HCT116 (cell line): ENCODE data around the gene PDLIM4. TPM values are rescaled to one million over a fixed set of nuclear protein-coding genes. Genes with fewer than 3 reads are reported as not detected.

Experiments
- ATAC-seq: fragments of 200-7000 bp; cut with Tn5 transposase; 2 replicates; pipeline ENCODE4 v1.9.1; 2020; ENCODE audit warnings: mild to moderate bottlenecking, moderate library complexity
- BruUV-seq: library from RNA; stranded (reverse); fragments of 400-500 nt; replicated peaks from 2 replicates; lab custom pipeline; 2021; lab: Mats Ljungman, UMichigan
- CTCF ChIA-PET: fragments of 300-600 bp; sonication (Branson Sonifier 250); formaldehyde crosslinking; loops from one replicate; lab custom pipeline; 2021; ENCODE audit warnings: antibody characterized with exemption; lab: Charles Lee
- POLR2A ChIA-PET: fragments of 300-600, 350-600 bp; sonication (Branson Sonifier 250); formaldehyde crosslinking; loops from one replicate; lab custom pipeline; 2021; ENCODE audit warnings: antibody characterized with exemption; lab: Charles Lee
- RAD21 ChIA-PET, 2 experiments: fragments of 300-600 bp; sonication (Branson Sonifier 250); formaldehyde crosslinking; loops; one replicate each; lab custom pipeline; 2023; ENCODE audit warnings: low total read pairs in 2 of 2; ENCODE audit not compliant: uncharacterized antibody in 2 of 2, unreplicated experiment in 2 of 2, low non-redundant PET in 1 of 2; lab: Charles Lee
- DNase-seq: peaks from one replicate; pipeline ENCODE4 v3.0.0-alpha.2; 2010; ENCODE audit warnings: low read depth, low spot score
- H2AFZ ChIP-seq: fragments of 200-600 bp; shearing (Covaris generic), sonication (generic); 2 replicates; pipeline ENCODE4 v1.6.1; 2017; ENCODE audit warnings: low read depth, mixed run types, mixed read lengths, antibody characterized with exemption, low read length; ENCODE audit not compliant: poor library complexity, severe bottlenecking
- H3K27ac ChIP-seq: 2 replicates; pipeline ENCODE4 v1.5.1; 2012; ENCODE audit warnings: low read depth, low read length
- H3K27me3 ChIP-seq: fragments of 200-600 bp; sonication (generic); 2 replicates; pipeline ENCODE4 v1.6.1; 2016; ENCODE audit warnings: mixed run types, low read length, mixed read lengths; ENCODE audit not compliant: insufficient read depth
- H3K36me3 ChIP-seq, 2 experiments: fragments of 200-500 bp in 1 of 2; fragments of 200-600 bp in 1 of 2; sonication (Bioruptor generic) in 1 of 2; sonication (generic) in 1 of 2; 2 replicates each; pipeline versions ENCODE4 v1.5.1 to v1.6.1; 2014 to 2016; ENCODE audit warnings: low read length in 2 of 2, inconsistent platforms in 1 of 2, mixed read lengths in 1 of 2, mixed run types in 1 of 2; ENCODE audit not compliant: insufficient read depth in 2 of 2, control insufficient read depth in 1 of 2
- H3K4me1 ChIP-seq, 2 experiments: fragments of 200-600 bp in 1 of 2; sonication (generic) in 1 of 2; 2 replicates each; pipeline versions ENCODE4 v1.5.1 to v1.6.1; 2012 to 2017; ENCODE audit warnings: low read length in 2 of 2, inconsistent platforms in 1 of 2, mild to moderate bottlenecking in 1 of 2, mixed read lengths in 1 of 2, mixed run types in 1 of 2, moderate library complexity in 1 of 2; ENCODE audit not compliant: insufficient read depth in 2 of 2, control insufficient read depth in 1 of 2
- H3K4me2 ChIP-seq: fragments of 200-600 bp; sonication (generic); 2 replicates; pipeline ENCODE4 v1.6.1; 2017; ENCODE audit warnings: mixed run types, low read length, mixed read lengths
- H3K4me3 ChIP-seq, 2 experiments: fragments of 200-600 bp in 1 of 2; sonication (generic) in 1 of 2; replicated peaks in 1 of 2; 2 replicates each; pipeline ENCODE4 v1.5.1; 2011 to 2016; ENCODE audit warnings: low read length in 2 of 2, control low read depth in 1 of 2, low read depth in 1 of 2, mild to moderate bottlenecking in 1 of 2, mixed read lengths in 1 of 2, mixed run types in 1 of 2
- H3K79me2 ChIP-seq: fragments of 200-600 bp; sonication (generic); 2 replicates; pipeline ENCODE4 v1.6.1; 2017; ENCODE audit warnings: mild to moderate bottlenecking, mixed run types, low read length, moderate library complexity, mixed read lengths; ENCODE audit not compliant: insufficient read depth
- H3K9ac ChIP-seq: fragments of 200-600 bp; sonication (generic); 2 replicates; pipeline ENCODE4 v1.6.1; 2016; ENCODE audit warnings: low read length, mixed read lengths
- H3K9me2 ChIP-seq: fragments of 200-600 bp; sonication (generic), shearing (Covaris generic); 2 replicates; pipeline ENCODE4 v1.6.1; 2017; ENCODE audit warnings: mixed run types, mild to moderate bottlenecking, moderate library complexity; ENCODE audit not compliant: insufficient read depth
- H3K9me3 ChIP-seq, 2 experiments: fragments of 200-500 bp in 1 of 2; fragments of 200-600 bp in 1 of 2; sonication (Bioruptor generic) in 1 of 2; sonication (generic) in 1 of 2; 2 replicates each; pipeline ENCODE4 v1.6.1; 2014 to 2017; ENCODE audit warnings: low read length in 2 of 2, mixed read lengths in 2 of 2, inconsistent platforms in 1 of 2, low read depth in 1 of 2, mild to moderate bottlenecking in 1 of 2, mixed run types in 1 of 2, moderate library complexity in 1 of 2; ENCODE audit not compliant: control insufficient read depth in 1 of 2, insufficient read depth in 1 of 2
- H4K20me1 ChIP-seq: fragments of 200-600 bp; sonication (generic), shearing (Covaris generic); 2 replicates; pipeline ENCODE4 v1.6.1; 2017; ENCODE audit warnings: mixed run types, mild to moderate bottlenecking, moderate library complexity; ENCODE audit not compliant: insufficient read depth
- ATF3 ChIP-seq: IDR thresholded peaks from 2 replicates; pipeline ENCODE4 v1.6.1; 2012
- CBX3 ChIP-seq: IDR thresholded peaks from 2 replicates; pipeline ENCODE4 v1.6.1; 2012; ENCODE audit warnings: low read depth
- CEBPB ChIP-seq: IDR thresholded peaks from 2 replicates; pipeline ENCODE4 v1.6.1; 2012; ENCODE audit warnings: low read depth
- ELF1 ChIP-seq: IDR thresholded peaks from 2 replicates; pipeline ENCODE4 v1.6.1; 2012; ENCODE audit warnings: low read depth, borderline replicate concordance
- EZH2 ChIP-seq: fragments of 200-600 bp; sonication (generic); IDR thresholded peaks from 2 replicates; pipeline ENCODE4 v1.6.1; 2017; ENCODE audit warnings: antibody characterized with exemption, mixed run types
- EZH2phosphoT487 ChIP-seq: fragments of 200-600 bp; IDR thresholded peaks from 2 replicates; pipeline ENCODE4 v1.6.1; 2018; ENCODE audit warnings: antibody characterized with exemption, borderline replicate concordance
- FOSL1 ChIP-seq: IDR thresholded peaks from 2 replicates; pipeline ENCODE4 v1.6.1; 2012; ENCODE audit warnings: low read depth
- JUND ChIP-seq: IDR thresholded peaks from 2 replicates; pipeline ENCODE4 v1.6.1; 2012
- RAD21 ChIP-seq: IDR thresholded peaks from 2 replicates; pipeline ENCODE4 v1.6.1; 2012; ENCODE audit warnings: low read depth, mild to moderate bottlenecking
- SP1 ChIP-seq: IDR thresholded peaks from 2 replicates; pipeline ENCODE4 v1.6.1; 2012; ENCODE audit warnings: low read depth
- TCF7L2 ChIP-seq: IDR thresholded peaks from 2 replicates; pipeline ENCODE4 v1.7.0; 2011; ENCODE audit warnings: borderline replicate concordance, inconsistent platforms; ENCODE audit not compliant: insufficient read depth, insufficient read length; ENCODE audit errors: extremely low read depth
- YY1 ChIP-seq: IDR thresholded peaks from 2 replicates; pipeline ENCODE4 v1.6.1; 2011; ENCODE audit warnings: low read length, low read depth, moderate library complexity, mild to moderate bottlenecking; ENCODE audit not compliant: insufficient replicate concordance; ENCODE audit errors: extremely low read depth
- ZFX ChIP-seq: fragments of 450-650 bp; IDR thresholded peaks from 2 replicates; pipeline ENCODE4 v1.6.1; 2017
- ZNF274 ChIP-seq: fragments of 200-500 bp; sonication (Bioruptor generic); IDR thresholded peaks from 2 replicates; pipeline ENCODE4 v1.6.1; 2014; ENCODE audit warnings: mild to moderate bottlenecking, low read depth, low read length, inconsistent platforms
- intact Hi-C: fragments of 100-400 bp; cut with micrococcal nuclease; formaldehyde crosslinking; loops from 2 replicates; pipeline ENCODE4 v1.10.0; 2022
- total RNA-seq: library from RNA; stranded (reverse); gene quantifications from one replicate; pipeline ENCODE4 v1.2.1, GENCODE V29; 2021; ENCODE audit not compliant: unreplicated experiment
- TF ChIP-seq, protein P1 (sequence below): IDR thresholded peaks from 2 replicates; pipeline ENCODE4 v1.6.1; 2012
- TF ChIP-seq, protein P2 (sequence below): IDR thresholded peaks from 2 replicates; pipeline ENCODE4 v1.6.1; 2011; ENCODE audit warnings: mild to moderate bottlenecking, low read length, moderate library complexity; ENCODE audit not compliant: insufficient replicate concordance; ENCODE audit errors: extremely low read depth

Gene PDLIM4
- total RNA-seq, 1 experiment from 2014 or later: not detected

GRCh38 chr5:132274050-132274792, 16.7 kb downstream of the PDLIM4 start:
- no peak overlapping the region for H3K4me3 ChIP-seq
- no peak for ATAC-seq
- H3K27me3 ChIP-seq: no peaks in the 10 kb centered on the region
- CTCF ChIA-PET: no interaction called here
- DNase-seq: no peak
- RAD21 ChIA-PET: no interaction called here
- no peaks in the 10 kb centered on the region for H3K9me2 ChIP-seq
- no peaks in the 10 kb centered on the region for H3K36me3 ChIP-seq
- TF ChIP-seq EZH2 (no peak), FOSL1 (no peak), ELF1 (no peak), RAD21 (no peak), CEBPB (no peak), CBX3 (no peak), ZFX (no peak), ZNF274 (no peak), JUND (no peak), TCF7L2 (no peak), SP1 (no peak), ATF3 (no peak), EZH2phosphoT487 (no peak), YY1 (no peak)
- TF ChIP-seq, protein P1, sequence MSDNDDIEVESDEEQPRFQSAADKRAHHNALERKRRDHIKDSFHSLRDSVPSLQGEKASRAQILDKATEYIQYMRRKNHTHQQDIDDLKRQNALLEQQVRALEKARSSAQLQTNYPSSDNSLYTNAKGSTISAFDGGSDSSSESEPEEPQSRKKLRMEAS: no peak
- TF ChIP-seq, protein P2, sequence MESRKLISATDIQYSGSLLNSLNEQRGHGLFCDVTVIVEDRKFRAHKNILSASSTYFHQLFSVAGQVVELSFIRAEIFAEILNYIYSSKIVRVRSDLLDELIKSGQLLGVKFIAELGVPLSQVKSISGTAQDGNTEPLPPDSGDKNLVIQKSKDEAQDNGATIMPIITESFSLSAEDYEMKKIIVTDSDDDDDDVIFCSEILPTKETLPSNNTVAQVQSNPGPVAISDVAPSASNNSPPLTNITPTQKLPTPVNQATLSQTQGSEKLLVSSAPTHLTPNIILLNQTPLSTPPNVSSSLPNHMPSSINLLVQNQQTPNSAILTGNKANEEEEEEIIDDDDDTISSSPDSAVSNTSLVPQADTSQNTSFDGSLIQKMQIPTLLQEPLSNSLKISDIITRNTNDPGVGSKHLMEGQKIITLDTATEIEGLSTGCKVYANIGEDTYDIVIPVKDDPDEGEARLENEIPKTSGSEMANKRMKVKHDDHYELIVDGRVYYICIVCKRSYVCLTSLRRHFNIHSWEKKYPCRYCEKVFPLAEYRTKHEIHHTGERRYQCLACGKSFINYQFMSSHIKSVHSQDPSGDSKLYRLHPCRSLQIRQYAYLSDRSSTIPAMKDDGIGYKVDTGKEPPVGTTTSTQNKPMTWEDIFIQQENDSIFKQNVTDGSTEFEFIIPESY: no peak
- TF ChIP-seq, all 23 proteins: peak for 0
- peaks cover 0 to 15% of the 10 kb centered on the region in 2 experiments; a peak in 2 of 4 replicates for H3K4me1 ChIP-seq
- no peaks in the 10 kb centered on the region for H3K9me3 ChIP-seq
- BruUV-seq: no TSS peak
- no peak overlapping the region for H3K4me2 ChIP-seq
- H3K9ac ChIP-seq: no peak overlapping the region
- POLR2A ChIA-PET: no interaction called here
- peak overlapping the region; percentile 93 for H2AFZ ChIP-seq
- H3K79me2 ChIP-seq: no peaks in the 10 kb centered on the region
- no peaks in the 10 kb centered on the region for H4K20me1 ChIP-seq
- no peak overlapping the region for H3K27ac ChIP-seq
- intact Hi-C loops: loop anchor here (10.0 kb wide), 1 partner anchor 209 kb away; the partner anchor contains the start of gene IL3
